HG03354 (cell line): Measurements from ENCODE around the gene HS3ST4.

Source experiments
- ATAC-seq: cut with Tn5 transposase; IDR thresholded peaks from one replicate; pipeline ENCODE4 v1.9.1; 2021; ENCODE audit warnings: mild to moderate bottlenecking; ENCODE audit not compliant: unreplicated experiment, poor library complexity, severe bottlenecking

HS3ST4 gene

GRCh38 chr16:26149364-26150190 is 457.8 kb downstream of the HS3ST4 start:
- ATAC-seq, result no peak

- no peak for ATAC-seq
Observed at GRCh38 chr16:26155221-26155620, 463.5 kb downstream of the HS3ST4 start.

GRCh38 chr16:26157319-26157718 is 465.6 kb downstream of the HS3ST4 start:
- ATAC-seq, result no peak

GRCh38 chr16:26158142-26158759 is 466.5 kb downstream of the HS3ST4 start:
- ATAC-seq, result no peak

- no peak for ATAC-seq
Observed at GRCh38 chr16:26161461-26162180, 469.9 kb downstream of the HS3ST4 start.

GRCh38 chr16:26169473-26169872 is 477.7 kb downstream of the HS3ST4 start:
- no peak for ATAC-seq

- no peak for ATAC-seq
Observed at GRCh38 chr16:26175944-26176343, 484.2 kb downstream of the HS3ST4 start.

- ATAC-seq, result no peak
Observed at GRCh38 chr16:26177438-26177837, 485.7 kb downstream of the HS3ST4 start.

- ATAC-seq, result no peak
Observed at GRCh38 chr16:26178298-26178697, 486.5 kb downstream of the HS3ST4 start.

GRCh38 chr16:26186091-26186615 is 494.4 kb downstream of the HS3ST4 start:
- no peak for ATAC-seq
